Activated T-helper 9 cell treated with anti-CD3 and anti-CD28 coated beads, Interleukin-2, amount 50 U/mL, for 16 hours (primary cell): ENCODE data around the gene INTS11.
A peak's percentile ranks its signal among the peaks of the same experiment; 100 is the strongest.

Source experiments
- DNase-seq: peaks from one replicate; pipeline ENCODE4 v3.0.0-alpha.2; 2020; ENCODE audit warnings: low read depth

The INTS11 gene

GRCh38 chr1:1299686-1300351 is 24.6 kb downstream of the INTS11 start:
- DNase-seq, result no peak

GRCh38 chr1:1298861-1299685 is 25.4 kb downstream of the INTS11 start:
- no peak for DNase-seq

- DNase-seq, result no peak
These were observed 26.5 kb downstream of the INTS11 start for GRCh38 chr1:1297802-1298424.

GRCh38 chr1:1296070-1297061 is 28.1 kb downstream of the INTS11 start:
- DNase-seq, result no peak

- DNase-seq, result no peak
These were observed 29.1 kb downstream of the INTS11 start for GRCh38 chr1:1295154-1295923.

GRCh38 chr1:1294250-1294890 is 30.1 kb downstream of the INTS11 start:
- DNase-seq, result no peak

GRCh38 chr1:1293263-1294249 is 30.9 kb downstream of the INTS11 start:
- DNase-seq, result no peak

GRCh38 chr1:1292851-1293250 is 31.6 kb downstream of the INTS11 start:
- DNase-seq, result no peak

- DNase-seq, result no peak
These were observed 32.0 kb downstream of the INTS11 start for GRCh38 chr1:1292442-1292779.

GRCh38 chr1:1291548-1292441 is 32.7 kb downstream of the INTS11 start:
- DNase-seq, result peak; percentile 49

GRCh38 chr1:1291023-1291528 is 33.4 kb downstream of the INTS11 start:
- DNase-seq, result no peak

GRCh38 chr1:1290238-1290731 is 34.2 kb downstream of the INTS11 start:
- peak; percentile 33 for DNase-seq

- no peak for DNase-seq
These were observed 37.0 kb downstream of the INTS11 start for GRCh38 chr1:1287288-1288110.

- DNase-seq, result no peak
These were observed 37.9 kb downstream of the INTS11 start for GRCh38 chr1:1286313-1287261.

- no peak for DNase-seq
These were observed 38.7 kb downstream of the INTS11 start for GRCh38 chr1:1285611-1286311.
